Measurements from ENCODE around the gene LMF1. TPM values are rescaled to one million over a fixed set of nuclear protein-coding genes. Genes with fewer than 3 reads are reported as not detected.

Gene LMF1
- total RNA-seq, 2 experiments from 2014 or later, result 11.4 to 29.6 TPM

Other genes with a start within 250 kb of the LMF1 start
- 10 to 100 TPM; 14.8 to 21.1 TPM for gene ANTKMT, start 249.8 kb downstream of the LMF1 start, total RNA-seq
- gene CCDC78, start 244.5 kb downstream of the LMF1 start, total RNA-seq, result 1 to 10 TPM; 2.5 to 2.9 TPM
- gene HAGHL, start 243.9 kb downstream of the LMF1 start, total RNA-seq, result 10 to 100 TPM; 13.0 to 14.3 TPM
- 10 to 100 TPM; 34.8 to 37.0 TPM for gene CIAO3, start 230.0 kb downstream of the LMF1 start, total RNA-seq
- gene MSLN, start 210.2 kb downstream of the LMF1 start, total RNA-seq, result not detected
- gene RPUSD1, start 182.6 kb downstream of the LMF1 start, total RNA-seq, result 10 to 100 TPM; 27.8 to 38.0 TPM
- gene CHTF18, start 182.4 kb downstream of the LMF1 start, total RNA-seq, result 100 to 1,000 TPM; 125 to 139 TPM
- not detected for gene GNG13, start 170.2 kb downstream of the LMF1 start, total RNA-seq
- gene SOX8, start 10.8 kb upstream of the LMF1 start, total RNA-seq, result under 1 TPM; 0.12 to 0.16 TPM
- gene SSTR5, start 101.8 kb upstream of the LMF1 start, total RNA-seq, result not detected
- gene C1QTNF8, start 125.3 kb upstream of the LMF1 start, total RNA-seq, result not detected
- 1 to 10 TPM in 1 of 2 experiments, under 1 TPM in 1; 0.37 to 1.3 TPM for gene CACNA1H, start 182.1 kb upstream of the LMF1 start, total RNA-seq

Data from activated CD8-positive, alpha-beta memory T cell treated with anti-CD3 and anti-CD28 coated beads, Interleukin-2, amount 10 ng/mL, durations not matched to agents 7 days and 5 days (primary cell).